Muscle of arm (tissue), 12 donors: ENCODE data around the gene RNGTT. TPM values are rescaled to one million over a fixed set of nuclear protein-coding genes. Genes with fewer than 3 reads are reported as not detected.
"Not testable (repeated sequence)": the region's sequence is repeated elsewhere in the genome, so short reads cannot be mapped to it uniquely, and the experiment has no call there.

Source experiments
- DNase-seq: peaks from one replicate; pipeline ENCODE4 v3.0.0-alpha.2; 2013
- polyA plus RNA-seq, 12 donors: library from polyadenylated mRNA; unstranded; fragments of 120-200 nt; gene quantifications; one replicate each; pipeline ENCODE4 v1.2.1, GENCODE V29; 2013; ENCODE audit not compliant: insufficient read length in 12 of 12

RNGTT gene
- polyA plus RNA-seq, 12 donors = 9.8 to 17.2 (median 12.5) TPM; not detected in 1

DNA sequence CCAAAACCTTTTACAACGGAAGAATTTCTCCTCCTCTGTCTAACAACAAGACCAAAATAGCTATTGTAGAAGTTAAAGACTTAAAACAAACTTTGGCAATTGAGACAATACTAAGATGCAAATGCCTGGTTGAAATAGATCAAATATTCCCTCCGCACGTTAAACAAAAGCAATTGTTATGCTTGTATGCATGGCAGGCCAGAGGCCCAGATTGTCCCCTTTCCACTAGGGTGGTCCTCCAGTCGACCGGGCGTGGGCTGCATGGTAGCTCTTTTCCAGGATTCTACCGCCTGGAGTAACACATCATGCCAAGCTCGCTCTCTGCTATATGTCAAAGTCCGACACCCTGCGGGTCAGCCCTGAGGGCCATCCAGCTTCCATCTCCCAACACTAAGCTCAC lies 234.7 kb downstream of the RNGTT start:
- DNase-seq = no peak

DNA sequence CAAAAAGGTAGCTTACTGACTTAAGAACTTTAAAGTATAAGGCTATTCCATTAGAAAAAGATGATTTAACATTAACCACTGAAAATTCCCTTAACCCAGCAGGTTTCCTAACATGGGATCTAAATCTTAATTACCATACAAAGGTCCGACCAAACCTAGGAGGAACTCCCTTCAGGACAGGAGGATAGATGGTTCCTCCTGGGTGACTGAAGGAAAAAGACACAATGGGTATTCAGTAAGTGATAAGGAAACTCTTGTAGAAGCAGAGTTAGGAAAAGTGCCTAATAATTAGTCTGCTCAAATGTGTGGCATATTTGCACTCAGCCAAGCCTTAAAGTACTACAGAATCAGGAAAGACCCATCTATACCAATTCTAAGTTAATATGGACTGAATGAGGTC lies 237.0 kb downstream of the RNGTT start:
- not testable (repeated sequence) for DNase-seq

DNA sequence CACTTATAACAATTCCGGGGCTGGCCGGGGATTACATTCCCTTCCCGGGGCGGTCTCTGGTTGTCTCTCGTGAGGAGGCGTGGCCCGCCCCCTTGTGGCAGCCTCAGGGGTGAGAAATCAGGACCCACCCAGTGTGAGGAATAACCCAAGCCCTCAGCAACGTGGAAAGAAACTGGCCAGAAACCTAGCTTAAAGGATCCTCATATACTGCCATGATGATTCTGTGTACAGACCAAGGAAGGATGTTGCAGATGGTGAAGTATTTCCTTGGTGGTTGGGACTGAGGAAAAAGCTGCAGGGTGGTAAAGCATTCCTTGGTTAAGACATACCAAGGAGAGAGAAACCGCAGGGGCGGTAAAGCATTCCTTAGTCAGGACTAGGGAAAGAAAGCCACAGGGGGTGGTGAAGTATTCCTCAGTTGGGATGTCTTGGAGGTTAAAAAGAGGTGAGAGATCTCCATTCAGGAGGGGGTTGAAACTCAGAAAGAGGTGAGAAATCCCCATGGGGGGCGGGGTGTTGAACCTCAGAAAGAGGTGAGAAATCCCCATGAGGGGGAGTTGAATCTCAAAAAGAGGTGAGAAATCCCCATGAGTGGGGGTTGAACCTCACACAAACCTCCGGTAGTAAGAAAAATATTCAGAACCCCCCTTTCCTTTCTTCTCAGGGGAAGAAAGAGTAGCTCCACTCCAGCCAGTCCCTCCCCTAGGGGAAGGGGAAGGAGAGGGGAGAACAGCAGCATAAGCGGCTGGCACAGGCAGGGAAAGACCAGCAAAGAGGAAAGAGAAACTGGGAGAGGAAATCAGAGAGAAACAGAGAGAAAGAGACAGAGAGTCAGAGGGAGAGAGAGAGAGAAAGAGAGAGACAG lies 238.1 kb downstream of the RNGTT start:
- DNase-seq = no peak

DNA sequence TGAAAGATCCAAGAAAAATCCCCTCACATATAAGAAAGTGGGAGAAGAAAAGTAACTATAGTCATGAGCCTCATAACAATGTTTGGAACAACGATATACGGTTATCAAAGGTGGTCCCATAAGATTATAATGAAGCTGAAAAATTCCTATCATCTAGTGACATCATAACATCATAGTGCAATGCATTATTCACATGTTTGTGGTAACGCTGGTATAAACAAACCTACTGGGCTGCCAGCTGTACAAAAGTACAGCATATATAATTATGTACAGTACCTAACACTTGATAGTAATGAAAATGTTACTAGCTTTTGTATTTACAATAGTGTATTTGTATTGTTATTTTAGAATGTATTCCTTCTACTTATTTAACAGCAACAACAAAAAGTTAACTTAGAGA lies 240.7 kb downstream of the RNGTT start:
- no peak for DNase-seq

DNA sequence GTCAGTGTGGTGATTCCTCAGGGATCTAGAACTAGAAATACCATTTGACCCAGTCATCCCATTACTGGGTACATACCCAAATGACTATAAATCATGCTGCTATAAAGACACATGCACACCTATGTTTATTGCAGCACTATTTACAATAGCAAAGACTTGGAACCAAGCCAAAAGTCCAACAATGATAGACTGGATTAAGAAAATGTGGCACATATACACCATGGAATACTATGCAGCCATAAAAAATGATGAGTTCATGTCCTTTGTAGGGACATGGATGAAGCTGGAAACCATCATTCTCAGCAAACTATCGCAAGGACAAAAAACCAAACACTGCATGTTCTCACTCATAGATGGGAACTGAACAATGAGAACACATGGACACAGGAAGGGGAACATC lies 247.0 kb downstream of the RNGTT start:
- not testable (repeated sequence) for DNase-seq

DNA sequence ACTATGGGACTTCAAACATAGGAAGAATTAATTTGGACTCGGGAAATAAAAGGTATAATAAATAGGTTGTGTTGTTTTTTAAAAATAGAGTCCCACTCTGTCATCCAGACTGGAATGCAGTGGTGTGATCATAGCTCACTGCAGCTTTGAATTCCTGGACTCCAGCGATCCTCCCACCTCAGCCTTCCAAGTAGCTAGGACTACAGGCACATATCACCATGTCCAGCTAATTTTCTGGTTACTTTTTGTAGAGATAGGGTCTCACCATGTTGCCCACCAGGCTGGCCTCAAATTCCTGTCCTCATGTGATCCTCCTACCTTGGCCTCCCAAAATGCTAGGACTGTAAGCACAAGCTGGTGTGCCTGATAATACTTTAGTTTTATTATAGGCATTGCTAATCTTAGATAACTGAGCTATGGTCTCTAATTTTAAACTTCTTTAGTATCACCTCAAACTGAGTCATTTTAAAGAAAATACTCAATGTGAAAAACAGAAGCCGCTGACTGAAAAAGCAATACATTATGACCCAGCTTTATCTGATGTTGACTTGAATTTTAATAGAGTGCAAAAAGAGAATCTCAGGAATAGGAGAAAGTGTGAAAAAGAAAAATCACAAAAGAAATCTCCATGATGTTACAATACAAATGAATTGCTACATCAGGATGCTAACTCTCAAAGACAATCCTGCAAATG lies 251.0 kb downstream of the RNGTT start:
- no peak for DNase-seq

DNA sequence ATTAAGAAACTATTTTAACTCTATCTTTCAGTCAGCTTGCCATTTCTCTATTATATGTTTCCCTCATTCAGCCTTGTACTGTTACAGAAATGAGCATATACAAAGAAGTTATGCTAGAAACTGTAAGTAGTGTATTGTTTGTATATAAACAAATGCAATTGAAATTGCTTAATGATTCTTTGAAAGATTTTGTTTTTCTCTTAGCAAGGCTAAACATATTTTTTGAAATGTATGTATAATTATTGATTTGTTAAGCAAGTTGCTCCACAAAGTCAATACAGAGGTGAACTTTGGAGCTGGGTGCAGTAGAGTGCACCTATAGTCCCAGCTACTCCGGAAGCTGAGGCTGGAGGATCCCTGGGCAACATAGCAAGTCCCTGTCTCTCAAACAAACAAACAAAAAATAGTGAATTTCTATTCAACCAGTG lies 253.6 kb downstream of the RNGTT start:
- no peak for DNase-seq

DNA sequence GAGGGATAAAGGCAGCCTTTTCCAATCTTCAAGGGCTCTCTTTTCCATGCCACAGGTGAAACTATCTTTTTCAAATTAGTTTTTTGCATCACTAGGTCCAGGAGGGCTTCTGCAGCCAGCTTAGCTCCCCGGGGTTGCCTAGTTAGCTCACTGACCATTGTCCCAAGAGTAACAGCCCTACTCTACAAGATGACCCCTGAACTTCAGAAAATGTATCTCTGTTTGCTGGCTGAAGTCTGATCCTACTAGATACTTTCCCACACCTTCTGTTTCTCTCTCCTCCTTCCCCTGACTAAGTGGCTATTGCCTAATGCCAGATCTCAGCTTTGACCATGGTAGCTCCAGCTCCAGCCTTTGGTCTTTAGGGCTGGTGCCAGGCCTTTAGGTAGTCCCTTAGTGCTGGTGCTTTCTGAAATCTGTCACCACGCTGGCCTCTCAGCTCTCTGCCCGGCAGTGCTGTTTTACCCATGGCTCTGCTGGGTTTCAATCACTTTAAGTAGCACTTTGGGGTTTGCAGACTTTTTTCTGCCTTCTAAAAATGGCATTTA lies 255.1 kb downstream of the RNGTT start:
- no peak for DNase-seq

DNA sequence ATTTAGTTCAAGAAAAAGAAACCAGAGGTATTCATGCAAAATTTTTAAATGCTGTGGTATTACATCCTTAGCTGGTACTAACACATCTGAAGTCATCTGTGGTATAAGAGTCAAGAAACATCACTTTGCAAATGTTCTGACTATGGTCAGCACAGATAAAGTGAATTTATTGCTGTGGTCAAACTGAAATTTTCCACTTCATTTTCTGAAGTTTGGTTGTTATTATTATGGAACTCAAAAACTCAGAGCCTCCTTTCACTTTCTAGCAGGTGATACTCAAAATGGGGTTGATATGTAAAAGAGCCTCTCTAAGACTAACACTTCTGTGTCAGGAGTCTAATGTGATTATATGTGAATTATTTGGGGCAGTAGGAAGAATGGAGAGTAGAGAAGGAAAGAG lies 257.8 kb downstream of the RNGTT start:
- DNase-seq = no peak

DNA sequence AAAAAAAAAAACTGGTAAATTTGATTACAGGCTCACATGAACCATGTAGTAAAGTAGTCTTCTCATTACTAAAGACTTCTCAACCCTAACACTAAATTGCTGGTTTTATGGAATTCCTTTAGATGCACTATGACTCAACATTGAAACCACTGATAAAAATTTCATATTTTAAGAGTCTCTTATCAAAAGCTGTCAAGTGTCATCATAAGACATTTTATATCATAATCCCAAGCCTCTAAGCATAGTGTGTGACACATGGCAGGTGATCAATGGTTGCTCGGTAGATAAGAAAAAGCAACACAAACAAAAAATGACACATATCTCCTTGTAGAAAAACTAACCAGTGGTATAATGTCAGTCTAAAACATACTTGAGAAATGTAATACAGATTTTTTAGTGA lies 258.4 kb downstream of the RNGTT start:
- no peak for DNase-seq

DNA sequence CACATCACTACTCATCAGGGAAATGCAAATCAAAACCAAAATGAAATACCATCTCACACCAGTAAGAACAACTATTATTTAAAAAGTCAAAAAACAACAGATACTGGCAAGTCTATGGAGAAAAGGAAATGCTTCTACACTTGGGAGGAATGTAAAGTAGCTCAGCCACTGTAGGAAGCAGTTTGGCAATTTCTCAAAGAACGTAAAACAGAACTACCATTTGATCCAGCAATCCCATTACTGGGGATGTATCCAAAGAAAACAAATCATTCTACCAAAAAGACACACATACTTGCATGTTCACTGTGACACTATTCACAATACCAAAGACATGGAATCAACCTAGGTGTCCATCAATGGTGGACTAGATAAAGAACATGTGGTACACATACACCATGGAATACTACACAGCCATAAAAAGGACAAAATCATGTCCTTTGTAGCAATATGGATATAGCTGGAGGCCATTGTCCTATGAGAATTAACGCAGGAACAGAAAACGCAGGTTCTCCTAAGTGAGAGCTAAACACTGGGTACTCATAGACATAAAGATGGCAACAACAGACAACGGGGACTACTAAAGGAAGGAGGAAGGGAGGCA lies 260.4 kb downstream of the RNGTT start:
- DNase-seq = no peak

DNA sequence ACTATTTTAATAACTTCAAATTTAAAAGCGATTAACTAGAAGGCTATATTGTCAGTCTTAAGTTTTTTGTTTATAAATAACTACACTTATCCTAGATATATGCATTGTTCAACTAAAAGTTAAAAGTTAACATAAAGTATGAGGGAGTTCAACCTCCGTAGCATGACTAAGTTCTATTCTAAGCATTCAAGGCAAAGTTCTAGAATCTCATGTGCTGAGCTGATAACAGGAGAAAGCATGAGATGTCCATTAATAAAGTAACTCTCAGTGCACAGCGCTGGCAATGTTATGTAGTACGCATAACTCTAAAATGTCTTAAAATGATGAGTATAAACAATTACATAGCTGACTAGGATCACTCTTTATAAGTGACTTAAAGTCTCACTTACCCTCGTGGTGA lies 264.8 kb downstream of the RNGTT start:
- no peak for DNase-seq

DNA sequence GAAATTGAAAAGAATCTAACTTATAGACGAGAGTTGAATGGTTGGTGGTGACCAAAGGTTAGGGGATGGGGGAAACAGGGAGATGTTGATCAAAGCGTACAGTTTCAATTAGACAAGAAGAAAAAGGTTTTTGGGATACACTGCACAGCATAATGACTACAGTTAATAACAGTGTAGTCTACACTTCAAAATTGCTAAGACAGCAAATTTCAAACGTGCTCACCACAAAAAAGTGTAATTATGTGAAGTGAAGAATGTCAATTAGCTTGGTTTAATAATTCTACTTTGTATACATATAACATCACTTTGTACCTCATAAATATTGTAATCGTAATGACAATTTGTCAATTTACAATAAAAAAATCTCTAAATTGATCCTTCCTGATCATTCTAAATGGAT lies 267.5 kb downstream of the RNGTT start:
- DNase-seq = no peak

DNA sequence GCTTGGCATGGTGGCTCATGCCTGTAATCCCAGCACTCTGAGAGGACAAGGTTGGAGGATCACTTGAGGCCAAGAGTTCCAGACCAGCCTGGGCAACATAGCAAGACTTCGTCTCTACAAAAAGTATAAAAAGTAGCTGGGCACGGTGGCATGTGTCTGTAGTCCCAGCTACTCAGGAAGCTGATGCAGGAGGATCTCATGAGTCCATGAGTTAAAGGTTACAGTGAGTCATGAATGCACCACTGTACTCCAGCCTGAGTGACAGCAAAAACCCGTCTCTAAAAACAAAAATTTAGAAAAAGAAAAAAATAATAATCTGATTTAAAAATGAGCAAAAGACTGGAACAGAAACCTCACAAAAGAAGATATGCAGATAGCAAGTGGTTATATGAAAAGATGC lies 279.7 kb downstream of the RNGTT start:
- no peak for DNase-seq

DNA sequence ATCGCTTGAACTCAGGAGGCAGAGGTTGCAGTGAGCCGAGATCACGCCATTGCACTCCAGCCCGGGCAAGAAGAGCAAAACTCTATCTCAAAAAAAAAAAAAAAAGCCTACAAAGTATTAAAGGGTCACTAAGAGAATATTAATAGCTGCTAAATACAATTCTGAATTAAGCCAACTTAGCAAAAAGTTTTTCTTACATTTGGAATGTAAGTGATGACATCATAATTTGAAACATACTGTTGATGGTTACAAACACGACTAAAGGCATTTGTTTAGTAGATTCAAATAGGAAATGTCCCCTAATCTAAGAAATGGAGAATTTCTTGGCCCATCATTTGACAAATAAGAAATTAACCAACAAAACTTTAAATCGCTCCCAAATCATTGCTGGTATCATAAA lies 282.8 kb downstream of the RNGTT start:
- no peak for DNase-seq

DNA sequence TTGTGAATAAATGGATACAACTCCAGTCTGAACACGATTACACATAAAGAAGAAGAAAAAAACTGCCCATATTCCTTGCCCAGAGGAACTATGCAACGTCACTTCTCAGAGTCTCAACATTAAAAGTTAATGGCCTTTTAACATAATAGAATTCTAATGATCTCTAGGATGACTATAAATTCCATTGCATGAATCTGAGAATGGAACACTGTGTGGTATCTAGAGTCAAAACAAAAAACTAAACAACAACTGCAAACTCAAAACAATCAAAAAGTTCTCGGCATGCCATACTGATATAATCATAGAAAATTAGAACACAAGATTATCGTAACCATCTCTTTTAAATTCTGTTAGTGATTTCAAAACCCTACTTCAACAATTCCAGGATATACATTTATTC lies 283.6 kb downstream of the RNGTT start:
- no peak for DNase-seq

DNA sequence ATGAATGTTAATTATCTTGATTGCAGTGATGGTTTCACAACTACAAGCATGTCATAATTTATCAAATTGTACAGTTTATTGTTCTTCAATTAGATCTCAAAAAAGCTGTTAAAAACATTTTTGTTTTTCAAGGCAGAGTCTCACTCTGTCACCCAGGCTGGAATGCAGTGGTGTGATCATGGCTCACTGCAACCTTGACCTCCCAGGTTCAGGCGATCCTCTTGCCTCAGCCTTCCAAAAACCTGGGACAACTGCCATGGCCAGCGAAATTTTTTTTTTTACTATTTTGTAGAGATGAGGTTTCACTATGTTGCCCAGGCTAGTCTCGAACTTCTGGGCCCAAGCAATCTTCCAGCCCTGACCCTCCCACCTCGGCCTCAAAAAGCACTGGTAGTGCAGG lies 286.1 kb downstream of the RNGTT start:
- no peak for DNase-seq

DNA sequence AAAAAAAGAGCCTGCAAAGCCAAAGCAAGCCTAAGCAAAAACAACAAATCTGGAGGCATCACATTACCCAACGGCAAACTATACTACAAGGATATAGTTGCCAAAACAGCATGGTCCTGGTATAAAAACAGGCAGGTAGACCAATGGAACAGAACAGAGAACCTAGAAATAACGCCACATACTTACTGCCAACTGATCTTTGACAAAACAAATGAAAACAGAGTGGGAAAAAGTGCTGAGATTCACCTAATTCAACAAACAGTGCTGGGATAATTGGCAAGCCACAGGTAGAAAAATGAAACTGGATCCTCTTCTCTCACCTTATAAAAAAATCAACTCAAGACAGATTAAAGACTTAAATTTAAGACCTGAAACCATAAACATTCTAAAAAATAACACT lies 291.8 kb downstream of the RNGTT start:
- DNase-seq = no peak

DNA sequence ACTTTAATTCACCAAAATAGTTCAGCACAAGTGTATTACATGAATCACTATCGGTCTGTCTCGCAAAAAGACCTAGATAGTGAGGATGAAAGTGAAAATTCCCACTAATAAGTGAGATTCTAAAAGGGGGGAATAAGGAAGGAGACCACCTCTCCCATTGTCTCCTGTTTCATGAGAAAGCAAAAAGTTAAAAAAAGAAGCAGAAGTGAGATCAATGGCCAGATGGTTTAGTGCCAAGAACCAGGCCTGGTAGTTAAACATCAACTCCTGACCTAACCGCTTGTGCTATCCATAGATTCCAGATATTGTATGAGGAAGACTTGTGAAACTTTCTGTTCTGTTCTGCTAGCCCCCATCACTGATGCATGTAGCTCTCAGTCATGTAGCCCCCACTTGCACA lies 293.0 kb downstream of the RNGTT start:
- no peak for DNase-seq

DNA sequence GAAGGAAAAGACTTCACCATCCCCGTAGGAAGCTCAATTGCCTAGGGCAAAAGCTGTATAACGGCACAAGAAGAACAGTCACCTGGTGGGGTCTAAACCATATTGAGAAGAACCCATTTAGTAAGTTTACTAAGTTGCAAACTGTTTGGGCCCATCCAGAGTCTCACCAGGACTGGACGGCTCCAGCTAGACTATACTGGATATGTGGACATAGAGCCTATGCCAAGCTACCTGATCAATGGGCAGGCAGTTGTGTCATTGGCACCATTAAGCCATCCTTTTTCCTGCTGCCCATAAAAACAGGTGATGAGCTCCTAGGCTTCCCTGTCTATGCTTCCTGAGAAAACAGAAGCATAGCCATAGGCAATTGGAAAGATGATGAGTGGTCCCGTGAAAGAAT lies 293.9 kb downstream of the RNGTT start:
- DNase-seq = no peak

DNA sequence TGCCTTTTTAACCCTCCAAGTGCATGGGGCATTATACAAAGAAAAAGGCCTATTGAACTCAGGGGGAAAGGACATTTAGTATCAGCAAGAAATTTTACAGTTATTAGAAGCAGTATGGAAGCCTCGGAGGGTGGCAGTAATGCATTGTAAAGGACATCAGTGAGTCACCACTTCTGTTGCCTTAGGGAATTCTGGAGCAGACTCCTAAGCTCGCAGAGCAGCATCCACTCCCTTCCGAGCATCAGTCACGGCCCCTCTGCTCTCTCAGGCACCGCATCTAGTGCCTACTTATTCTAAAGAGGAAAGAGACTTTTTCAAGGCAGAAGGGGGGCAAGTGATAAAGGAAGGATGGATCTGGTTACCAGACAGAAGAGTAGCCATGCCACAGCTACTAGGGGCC lies 296.5 kb downstream of the RNGTT start:
- DNase-seq = no peak

DNA sequence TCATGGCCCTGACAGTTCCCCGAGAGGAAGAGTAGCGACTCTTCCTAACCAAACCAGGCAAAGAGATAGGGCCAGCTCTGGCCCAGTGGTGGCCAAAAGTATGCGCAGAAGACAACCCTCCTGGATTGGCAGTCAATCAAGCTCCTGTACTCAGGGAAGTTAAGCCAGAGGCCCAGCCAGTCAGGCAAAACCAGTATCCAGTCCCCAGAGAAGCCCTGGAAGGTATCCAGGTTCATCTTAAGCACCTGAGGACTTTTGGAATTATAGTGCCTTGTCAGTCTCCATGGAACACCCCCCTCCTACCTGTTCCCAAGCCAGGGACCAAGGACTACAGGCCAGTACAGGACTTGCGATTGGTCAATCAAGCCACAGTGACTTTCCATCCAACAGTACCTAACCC lies 298.3 kb downstream of the RNGTT start:
- no peak for DNase-seq

DNA sequence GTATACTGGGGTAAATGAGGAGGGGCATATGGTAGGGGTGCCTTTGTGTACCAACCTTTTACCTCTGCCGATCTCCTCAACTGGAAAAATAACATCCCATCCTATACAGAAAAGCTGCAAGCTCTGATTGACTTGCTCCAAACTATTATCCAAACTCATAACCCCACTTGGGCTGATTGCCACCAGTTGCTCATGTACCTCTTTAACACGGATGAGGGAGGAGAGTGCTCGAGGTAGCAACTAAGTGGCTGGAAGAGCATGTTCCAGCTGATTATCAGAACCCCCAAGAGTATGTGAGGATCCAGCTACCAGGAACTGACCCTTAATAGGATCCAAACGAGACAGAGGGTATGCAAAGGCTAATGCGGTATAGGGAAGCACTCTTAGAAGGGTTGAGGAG lies 299.6 kb downstream of the RNGTT start:
- DNase-seq = no peak
